ENCODE data around the gene PMS1.

DNA sequence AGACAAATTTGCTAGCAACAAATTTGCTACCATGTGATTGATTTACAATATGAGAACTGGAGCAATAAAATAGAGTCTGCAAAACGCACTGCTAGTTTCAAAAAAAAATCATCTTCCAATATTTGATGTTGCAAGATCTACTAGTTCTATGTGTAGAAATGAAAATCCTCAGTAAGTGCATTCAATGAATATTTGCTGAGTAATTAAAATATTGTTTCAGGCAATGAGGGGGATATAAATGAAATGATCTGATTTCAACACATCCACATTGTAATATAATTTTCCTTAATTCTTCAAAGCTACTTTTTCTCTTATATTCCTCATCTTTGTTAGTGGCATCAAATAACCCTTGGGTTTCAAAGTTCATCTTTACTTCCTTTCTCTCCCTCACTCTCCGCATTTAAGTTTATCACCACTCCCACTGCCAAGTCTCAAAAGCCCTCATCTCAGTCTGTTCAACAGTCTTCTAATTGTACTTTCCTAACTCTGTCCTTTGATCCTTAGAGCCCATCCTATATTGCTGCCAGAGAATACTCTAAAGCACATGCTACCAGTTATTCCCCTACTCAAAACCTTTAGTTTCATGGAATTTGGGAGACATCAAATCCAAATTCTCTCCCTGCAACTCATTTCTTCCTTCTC is 27.8 kb upstream of the PMS1 start:
- TF ChIP-seq, protein P1, sequence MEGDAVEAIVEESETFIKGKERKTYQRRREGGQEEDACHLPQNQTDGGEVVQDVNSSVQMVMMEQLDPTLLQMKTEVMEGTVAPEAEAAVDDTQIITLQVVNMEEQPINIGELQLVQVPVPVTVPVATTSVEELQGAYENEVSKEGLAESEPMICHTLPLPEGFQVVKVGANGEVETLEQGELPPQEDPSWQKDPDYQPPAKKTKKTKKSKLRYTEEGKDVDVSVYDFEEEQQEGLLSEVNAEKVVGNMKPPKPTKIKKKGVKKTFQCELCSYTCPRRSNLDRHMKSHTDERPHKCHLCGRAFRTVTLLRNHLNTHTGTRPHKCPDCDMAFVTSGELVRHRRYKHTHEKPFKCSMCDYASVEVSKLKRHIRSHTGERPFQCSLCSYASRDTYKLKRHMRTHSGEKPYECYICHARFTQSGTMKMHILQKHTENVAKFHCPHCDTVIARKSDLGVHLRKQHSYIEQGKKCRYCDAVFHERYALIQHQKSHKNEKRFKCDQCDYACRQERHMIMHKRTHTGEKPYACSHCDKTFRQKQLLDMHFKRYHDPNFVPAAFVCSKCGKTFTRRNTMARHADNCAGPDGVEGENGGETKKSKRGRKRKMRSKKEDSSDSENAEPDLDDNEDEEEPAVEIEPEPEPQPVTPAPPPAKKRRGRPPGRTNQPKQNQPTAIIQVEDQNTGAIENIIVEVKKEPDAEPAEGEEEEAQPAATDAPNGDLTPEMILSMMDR (conservative IDR thresholded peaks at IDR 0.05) = no peak
- TF ChIP-seq ZFX (IDR thresholded peaks at IDR 0.05) = no peak

Measured in C4-2B (cell line).